ENCODE data around the gene UGT1A7.
A peak's percentile ranks its signal among the peaks of the same experiment; 100 is the strongest.

The UGT1A7 gene

GRCh38 chr2:233768076-233768475 lies 86.4 kb downstream of the UGT1A7 start:
- no peaks in the 10 kb centered on the region for H3K36me3 ChIP-seq (ENCODE audit: control insufficient read depth, insufficient read depth, low read length)
- H3K4me3 ChIP-seq (ENCODE audit: low read length), result no peak overlapping the region
- DNase-seq, result peak; percentile 2
- no peaks in the 10 kb centered on the region for H3K4me1 ChIP-seq (ENCODE audit: control insufficient read depth, low read depth, low read length)
- no peak overlapping the region for H3K56ac ChIP-seq (ENCODE audit: low read length)
- WGBS (ENCODE audit: extremely low coverage, insufficient coverage, low lambda C conversion rate), result no CpG with 5 or more reads among the region's 4 CpGs
- H4K8ac ChIP-seq (ENCODE audit: low read depth, low read length), result no peak overlapping the region
- no peak overlapping the region for H3K4ac ChIP-seq (ENCODE audit: low read depth, low read length)
- H3K79me1 ChIP-seq (ENCODE audit: low read length), result no peaks in the 10 kb centered on the region
- H3K79me2 ChIP-seq (ENCODE audit: control insufficient read depth, insufficient read depth, low read length), result no peaks in the 10 kb centered on the region
- no peak overlapping the region for H3K27ac ChIP-seq (ENCODE audit: low read depth, low read length)
- no peak overlapping the region for H4K5ac ChIP-seq (ENCODE audit: low read length)
- H3K4me2 ChIP-seq (ENCODE audit: low read length), result no peak overlapping the region
- no peak overlapping the region for H2BK120ac ChIP-seq (ENCODE audit: low read depth, low read length)
- H3K9ac ChIP-seq (ENCODE audit: low read length), result no peak overlapping the region
- H3K27me3 ChIP-seq (ENCODE audit: insufficient read depth, low read length, poor library complexity), result no peaks in the 10 kb centered on the region
- H3K18ac ChIP-seq (ENCODE audit: low read length), result no peak overlapping the region
- H3K23ac ChIP-seq (ENCODE audit: low read length), result no peak overlapping the region
- no peak overlapping the region for H2AK5ac ChIP-seq (ENCODE audit: low read length)
- H2BK15ac ChIP-seq (replicated peaks; ENCODE audit: low read depth), result no peak overlapping the region
- H2BK5ac ChIP-seq (ENCODE audit: low read length), result no peak overlapping the region

GRCh38 chr2:233769260-233769659 lies 87.6 kb downstream of the UGT1A7 start:
- H3K4me3 ChIP-seq (ENCODE audit: low read length), result no peak overlapping the region
- no peak overlapping the region for H3K23ac ChIP-seq (ENCODE audit: low read length)
- no peak overlapping the region for H3K4ac ChIP-seq (ENCODE audit: low read depth, low read length)
- H3K4me1 ChIP-seq (ENCODE audit: control insufficient read depth, low read depth, low read length), result no peaks in the 10 kb centered on the region
- H2BK15ac ChIP-seq (replicated peaks; ENCODE audit: low read depth), result no peak overlapping the region
- no peak for DNase-seq
- H4K8ac ChIP-seq (ENCODE audit: low read depth, low read length), result no peak overlapping the region
- no peak overlapping the region for H3K56ac ChIP-seq (ENCODE audit: low read length)
- H3K79me1 ChIP-seq (ENCODE audit: low read length), result no peaks in the 10 kb centered on the region
- H3K79me2 ChIP-seq (ENCODE audit: control insufficient read depth, insufficient read depth, low read length), result no peaks in the 10 kb centered on the region
- no peak overlapping the region for H3K18ac ChIP-seq (ENCODE audit: low read length)
- H2AK5ac ChIP-seq (ENCODE audit: low read length), result no peak overlapping the region
- H3K27ac ChIP-seq (ENCODE audit: low read depth, low read length), result no peak overlapping the region
- no peaks in the 10 kb centered on the region for H3K36me3 ChIP-seq (ENCODE audit: control insufficient read depth, insufficient read depth, low read length)
- no peak overlapping the region for H4K5ac ChIP-seq (ENCODE audit: low read length)
- H3K4me2 ChIP-seq (ENCODE audit: low read length), result no peak overlapping the region
- H2BK120ac ChIP-seq (ENCODE audit: low read depth, low read length), result no peak overlapping the region
- no peaks in the 10 kb centered on the region for H3K27me3 ChIP-seq (ENCODE audit: insufficient read depth, low read length, poor library complexity)
- WGBS (ENCODE audit: extremely low coverage, insufficient coverage, low lambda C conversion rate), result no CpG with 5 or more reads among the region's 9 CpGs
- H3K9ac ChIP-seq (ENCODE audit: low read length), result no peak overlapping the region
- H2BK5ac ChIP-seq (ENCODE audit: low read length), result no peak overlapping the region

DNA sequence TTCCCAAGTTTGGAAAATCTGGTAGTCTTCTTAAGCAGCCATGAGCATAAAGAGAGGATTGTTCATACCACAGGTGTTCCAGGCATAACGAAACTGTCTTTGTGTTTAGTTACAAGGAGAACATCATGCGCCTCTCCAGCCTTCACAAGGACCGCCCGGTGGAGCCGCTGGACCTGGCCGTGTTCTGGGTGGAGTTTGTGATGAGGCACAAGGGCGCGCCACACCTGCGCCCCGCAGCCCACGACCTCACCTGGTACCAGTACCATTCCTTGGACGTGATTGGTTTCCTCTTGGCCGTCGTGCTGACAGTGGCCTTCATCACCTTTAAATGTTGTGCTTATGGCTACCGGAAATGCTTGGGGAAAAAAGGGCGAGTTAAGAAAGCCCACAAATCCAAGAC lies 90.5 kb downstream of the UGT1A7 start:
- no peak for DNase-seq
- H3K56ac ChIP-seq (ENCODE audit: low read length), result no peak overlapping the region
- H2AK5ac ChIP-seq (ENCODE audit: low read length), result no peak overlapping the region
- H3K79me1 ChIP-seq (ENCODE audit: low read length), result no peaks in the 10 kb centered on the region
- H3K36me3 ChIP-seq (ENCODE audit: control insufficient read depth, insufficient read depth, low read length), result no peaks in the 10 kb centered on the region
- no peak overlapping the region for H2BK5ac ChIP-seq (ENCODE audit: low read length)
- no peak overlapping the region for H3K9ac ChIP-seq (ENCODE audit: low read length)
- no peak overlapping the region for H2BK120ac ChIP-seq (ENCODE audit: low read depth, low read length)
- H3K4me2 ChIP-seq (ENCODE audit: low read length), result no peak overlapping the region
- H2BK15ac ChIP-seq (replicated peaks; ENCODE audit: low read depth), result no peak overlapping the region
- H3K27ac ChIP-seq (ENCODE audit: low read depth, low read length), result no peak overlapping the region
- H4K8ac ChIP-seq (ENCODE audit: low read depth, low read length), result no peak overlapping the region
- no CpG with 5 or more reads among the region's 16 CpGs for WGBS (ENCODE audit: extremely low coverage, insufficient coverage, low lambda C conversion rate)
- no peak overlapping the region for H3K4ac ChIP-seq (ENCODE audit: low read depth, low read length)
- H4K5ac ChIP-seq (ENCODE audit: low read length), result no peak overlapping the region
- H3K23ac ChIP-seq (ENCODE audit: low read length), result no peak overlapping the region
- no peak overlapping the region for H3K18ac ChIP-seq (ENCODE audit: low read length)
- H3K4me3 ChIP-seq (ENCODE audit: low read length), result no peak overlapping the region
- no peaks in the 10 kb centered on the region for H3K79me2 ChIP-seq (ENCODE audit: control insufficient read depth, insufficient read depth, low read length)
- H3K27me3 ChIP-seq (ENCODE audit: insufficient read depth, low read length, poor library complexity), result no peaks in the 10 kb centered on the region
- no peaks in the 10 kb centered on the region for H3K4me1 ChIP-seq (ENCODE audit: control insufficient read depth, low read depth, low read length)

- no peak overlapping the region for H3K4me2 ChIP-seq (ENCODE audit: low read length)
- no CpG with 5 or more reads among the region's 5 CpGs for WGBS (ENCODE audit: extremely low coverage, insufficient coverage, low lambda C conversion rate)
- H3K9ac ChIP-seq (ENCODE audit: low read length), result no peak overlapping the region
- no peak overlapping the region for H3K4me3 ChIP-seq (ENCODE audit: low read length)
- no peak overlapping the region for H2BK5ac ChIP-seq (ENCODE audit: low read length)
- H3K79me1 ChIP-seq (ENCODE audit: low read length), result no peaks in the 10 kb centered on the region
- no peaks in the 10 kb centered on the region for H3K4me1 ChIP-seq (ENCODE audit: control insufficient read depth, low read depth, low read length)
- no peak overlapping the region for H3K27ac ChIP-seq (ENCODE audit: low read depth, low read length)
- no peak overlapping the region for H3K18ac ChIP-seq (ENCODE audit: low read length)
- H2AK5ac ChIP-seq (ENCODE audit: low read length), result no peak overlapping the region
- H2BK120ac ChIP-seq (ENCODE audit: low read depth, low read length), result no peak overlapping the region
- no peak overlapping the region for H3K23ac ChIP-seq (ENCODE audit: low read length)
- H3K79me2 ChIP-seq (ENCODE audit: control insufficient read depth, insufficient read depth, low read length), result no peaks in the 10 kb centered on the region
- H3K36me3 ChIP-seq (ENCODE audit: control insufficient read depth, insufficient read depth, low read length), result no peaks in the 10 kb centered on the region
- no peak overlapping the region for H4K8ac ChIP-seq (ENCODE audit: low read depth, low read length)
- DNase-seq, result no peak
- H3K4ac ChIP-seq (ENCODE audit: low read depth, low read length), result no peak overlapping the region
- H3K27me3 ChIP-seq (ENCODE audit: insufficient read depth, low read length, poor library complexity), result no peaks in the 10 kb centered on the region
- no peak overlapping the region for H3K56ac ChIP-seq (ENCODE audit: low read length)
- H2BK15ac ChIP-seq (replicated peaks; ENCODE audit: low read depth), result no peak overlapping the region
- no peak overlapping the region for H4K5ac ChIP-seq (ENCODE audit: low read length)
Observed at GRCh38 chr2:233772583-233772982, 90.9 kb downstream of the UGT1A7 start.

DNA sequence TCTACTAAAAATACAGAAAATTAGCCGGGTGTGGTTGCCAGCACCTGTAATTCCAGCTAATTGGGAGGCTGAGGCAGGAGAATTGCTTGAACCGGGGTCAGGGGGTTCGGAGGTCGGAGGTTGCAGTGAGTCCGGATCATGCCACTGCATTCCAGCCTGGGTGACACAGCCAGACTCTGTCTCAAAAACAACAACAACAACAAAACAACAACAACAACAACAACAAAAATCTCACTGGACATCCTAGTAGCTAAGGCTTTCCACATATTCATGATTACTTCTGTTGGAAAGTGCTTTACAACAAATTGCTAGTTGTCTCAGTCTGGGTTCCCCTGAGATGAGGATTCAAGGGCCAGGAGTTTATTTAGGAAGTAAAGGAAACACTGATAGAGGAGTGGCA lies 92.2 kb downstream of the UGT1A7 start:
- Histone ChIP-seq H2BK120ac (ENCODE audit: low read depth, low read length) (no peak overlapping the region), H3K9ac (ENCODE audit: low read length) (no peak overlapping the region), H4K8ac (ENCODE audit: low read depth, low read length) (no peak overlapping the region), H3K79me1 (ENCODE audit: low read length) (no peaks in the 10 kb centered on the region), H3K18ac (ENCODE audit: low read length) (no peak overlapping the region), H4K5ac (ENCODE audit: low read length) (no peak overlapping the region), H3K4me2 (ENCODE audit: low read length) (no peak overlapping the region), H3K23ac (ENCODE audit: low read length) (no peak overlapping the region), H3K27me3 (ENCODE audit: insufficient read depth, low read length, poor library complexity) (no peaks in the 10 kb centered on the region), H3K27ac (ENCODE audit: low read depth, low read length) (no peak overlapping the region), H2BK15ac (replicated peaks; ENCODE audit: low read depth) (no peak overlapping the region), H3K4me1 (ENCODE audit: control insufficient read depth, low read depth, low read length) (no peaks in the 10 kb centered on the region), H3K79me2 (ENCODE audit: control insufficient read depth, insufficient read depth, low read length) (no peaks in the 10 kb centered on the region), H3K56ac (ENCODE audit: low read length) (no peak overlapping the region), H2AK5ac (ENCODE audit: low read length) (no peak overlapping the region), H3K4me3 (ENCODE audit: low read length) (no peak overlapping the region), H3K4ac (ENCODE audit: low read depth, low read length) (no peak overlapping the region), H2BK5ac (ENCODE audit: low read length) (no peak overlapping the region), H3K36me3 (ENCODE audit: control insufficient read depth, insufficient read depth, low read length) (no peaks in the 10 kb centered on the region)
- no peak for DNase-seq
- no CpG with 5 or more reads among the region's 5 CpGs for WGBS (ENCODE audit: extremely low coverage, insufficient coverage, low lambda C conversion rate)

DNA sequence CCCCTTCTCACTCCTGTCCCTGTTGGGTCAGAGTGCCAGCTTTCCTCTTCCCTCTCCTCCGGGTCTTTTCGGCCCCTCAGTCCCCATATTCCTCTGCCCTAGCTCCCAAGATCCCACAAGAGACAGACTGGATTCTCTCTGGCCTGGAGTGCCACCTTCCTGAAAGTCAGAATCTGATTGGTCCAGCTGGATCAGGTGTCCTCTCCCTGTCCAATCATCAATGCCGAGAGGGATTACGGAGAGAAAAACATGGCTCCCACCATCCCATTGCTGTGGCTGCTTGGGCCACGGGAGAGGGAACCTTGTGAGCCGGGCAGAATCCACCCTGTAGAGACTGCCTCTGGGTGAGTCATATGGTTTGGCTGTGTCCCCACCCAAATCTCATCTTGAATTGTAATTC lies 93.7 kb downstream of the UGT1A7 start:
- no peak overlapping the region for H3K23ac ChIP-seq (ENCODE audit: low read length)
- no peak overlapping the region for H3K9ac ChIP-seq (ENCODE audit: low read length)
- H3K4me3 ChIP-seq (ENCODE audit: low read length), result no peak overlapping the region
- no peak overlapping the region for H3K18ac ChIP-seq (ENCODE audit: low read length)
- no peaks in the 10 kb centered on the region for H3K36me3 ChIP-seq (ENCODE audit: control insufficient read depth, insufficient read depth, low read length)
- no peaks in the 10 kb centered on the region for H3K79me1 ChIP-seq (ENCODE audit: low read length)
- no peak overlapping the region for H2BK120ac ChIP-seq (ENCODE audit: low read depth, low read length)
- H3K27me3 ChIP-seq (ENCODE audit: insufficient read depth, low read length, poor library complexity), result no peaks in the 10 kb centered on the region
- no peak overlapping the region for H3K56ac ChIP-seq (ENCODE audit: low read length)
- no peak overlapping the region for H4K8ac ChIP-seq (ENCODE audit: low read depth, low read length)
- no peak overlapping the region for H3K4me2 ChIP-seq (ENCODE audit: low read length)
- H4K5ac ChIP-seq (ENCODE audit: low read length), result no peak overlapping the region
- no peaks in the 10 kb centered on the region for H3K79me2 ChIP-seq (ENCODE audit: control insufficient read depth, insufficient read depth, low read length)
- no peak for DNase-seq
- no peak overlapping the region for H2AK5ac ChIP-seq (ENCODE audit: low read length)
- no peak overlapping the region for H3K4ac ChIP-seq (ENCODE audit: low read depth, low read length)
- H2BK15ac ChIP-seq (replicated peaks; ENCODE audit: low read depth), result no peak overlapping the region
- no CpG with 5 or more reads among the region's 6 CpGs for WGBS (ENCODE audit: extremely low coverage, insufficient coverage, low lambda C conversion rate)
- H3K4me1 ChIP-seq (ENCODE audit: control insufficient read depth, low read depth, low read length), result no peaks in the 10 kb centered on the region
- H3K27ac ChIP-seq (ENCODE audit: low read depth, low read length), result no peak overlapping the region
- H2BK5ac ChIP-seq (ENCODE audit: low read length), result no peak overlapping the region

All from mesendoderm (in vitro differentiated cells).